ENCODE measurements around the gene QSOX2.

- no peak for TF ChIP-seq POLR2A (IDR thresholded peaks at IDR 0.05)
- TF ChIP-seq, protein P1, sequence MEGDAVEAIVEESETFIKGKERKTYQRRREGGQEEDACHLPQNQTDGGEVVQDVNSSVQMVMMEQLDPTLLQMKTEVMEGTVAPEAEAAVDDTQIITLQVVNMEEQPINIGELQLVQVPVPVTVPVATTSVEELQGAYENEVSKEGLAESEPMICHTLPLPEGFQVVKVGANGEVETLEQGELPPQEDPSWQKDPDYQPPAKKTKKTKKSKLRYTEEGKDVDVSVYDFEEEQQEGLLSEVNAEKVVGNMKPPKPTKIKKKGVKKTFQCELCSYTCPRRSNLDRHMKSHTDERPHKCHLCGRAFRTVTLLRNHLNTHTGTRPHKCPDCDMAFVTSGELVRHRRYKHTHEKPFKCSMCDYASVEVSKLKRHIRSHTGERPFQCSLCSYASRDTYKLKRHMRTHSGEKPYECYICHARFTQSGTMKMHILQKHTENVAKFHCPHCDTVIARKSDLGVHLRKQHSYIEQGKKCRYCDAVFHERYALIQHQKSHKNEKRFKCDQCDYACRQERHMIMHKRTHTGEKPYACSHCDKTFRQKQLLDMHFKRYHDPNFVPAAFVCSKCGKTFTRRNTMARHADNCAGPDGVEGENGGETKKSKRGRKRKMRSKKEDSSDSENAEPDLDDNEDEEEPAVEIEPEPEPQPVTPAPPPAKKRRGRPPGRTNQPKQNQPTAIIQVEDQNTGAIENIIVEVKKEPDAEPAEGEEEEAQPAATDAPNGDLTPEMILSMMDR (IDR thresholded peaks at IDR 0.05): no peak
These were observed 9.7 kb downstream of the QSOX2 start for GRCh38 chr9:136235709-136236455.
